ENCODE data around the gene CCL18. TPM values are rescaled to one million over a fixed set of nuclear protein-coding genes. Genes with fewer than 3 reads are reported as not detected.
"Not testable (repeated sequence)": the region's sequence is repeated elsewhere in the genome, so short reads cannot be mapped to it uniquely, and the experiment has no call there.

Gene CCL18
- polyA plus RNA-seq, 4 donors: 0.24 to 17.9 (median 1.0) TPM

DNA sequence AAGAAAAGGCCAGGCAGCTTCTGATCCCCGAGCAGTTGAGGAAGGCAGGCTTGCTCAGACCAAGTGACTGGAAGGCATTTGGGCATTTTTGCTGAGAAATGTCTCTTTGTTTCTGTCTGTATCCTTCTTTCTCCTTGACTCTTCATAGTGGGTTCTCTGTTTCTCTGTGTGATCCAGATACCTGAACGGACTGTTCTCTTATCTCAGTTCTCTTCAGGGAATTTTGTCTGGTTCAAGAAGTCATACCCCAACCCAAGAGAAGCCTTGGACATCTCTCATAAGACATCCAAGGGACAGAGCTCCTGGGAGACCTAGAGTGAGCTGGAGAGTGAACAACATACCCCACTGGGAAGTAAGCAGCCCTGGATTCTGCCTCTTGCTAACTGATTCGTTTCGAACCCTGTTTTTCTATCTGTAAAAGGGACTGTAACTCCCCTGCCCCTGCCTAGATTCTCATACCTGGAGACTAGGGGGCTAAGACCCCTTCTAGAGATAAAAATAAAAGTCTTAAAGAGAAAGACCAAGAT lies 25.3 kb downstream of the CCL18 start:
- FAIRE-seq: no peak

DNA sequence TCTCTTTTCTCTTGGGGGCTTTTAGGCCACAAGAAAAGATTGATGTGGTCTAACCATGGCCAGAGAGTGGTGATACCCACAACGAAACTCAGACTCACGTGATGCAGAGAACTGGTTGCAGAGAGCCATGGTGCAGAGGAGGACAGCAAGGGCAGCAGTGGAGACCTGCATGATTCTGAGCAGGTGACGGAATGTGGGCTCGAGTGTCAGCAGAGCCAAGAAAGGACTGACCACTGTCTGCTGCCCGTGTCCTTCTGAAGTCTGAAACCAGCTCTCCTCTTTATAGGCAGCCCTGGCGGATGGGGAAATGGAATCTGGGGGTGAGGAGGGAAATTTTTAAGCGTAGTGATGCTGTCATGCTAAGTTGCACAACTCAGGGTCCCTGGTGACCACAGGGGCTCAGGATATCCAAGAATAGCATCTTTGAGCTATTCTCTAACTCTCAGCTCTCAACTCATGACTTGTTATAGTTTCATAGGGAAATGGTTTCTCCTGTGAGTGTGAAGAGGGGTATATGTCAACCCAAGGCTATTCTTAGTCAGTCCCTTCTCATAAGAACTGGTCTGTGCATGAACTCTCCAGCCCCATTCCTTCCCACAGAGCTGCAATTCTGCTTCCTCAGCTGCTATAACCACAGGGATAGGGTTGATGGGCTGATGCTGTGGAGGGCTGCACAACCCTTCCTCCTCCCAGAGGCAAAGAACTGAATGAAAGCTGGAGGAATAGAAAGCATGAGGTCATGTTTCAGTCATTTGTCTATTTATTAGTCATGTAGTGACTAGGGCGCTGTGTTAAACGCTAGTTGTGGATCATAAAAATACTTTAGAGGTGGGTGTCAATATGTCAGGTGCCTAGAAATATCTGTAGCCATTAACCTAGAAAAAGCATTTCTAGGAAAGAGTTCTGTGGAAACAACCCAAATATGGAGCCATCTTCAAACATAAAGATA lies 26.1 kb downstream of the CCL18 start, which contains the start of gene CCL3:
Gene CCL3 (minus strand): TSS at position 256 of the 949 bp plus-strand sequence. CDS start 85 bp downstream, at position 171.
- Histone ChIP-seq H3K36me3 (ENCODE audit: control insufficient read depth in 3 of 3, insufficient read depth in 2 of 3, low read depth in 1 of 3, low read length in 3 of 3) (no peaks in the 10 kb centered on the region), H3K4me3 (ENCODE audit: low read depth in 1 of 3, low read length in 3 of 3) (no peak within 1 kb of the TSS), H3K9me3 (ENCODE audit: control insufficient read depth in 2 of 2, insufficient read depth in 1 of 2, low read depth in 1 of 2, low read length in 1 of 2) (no peaks in the 10 kb centered on the region), H3K27me3 (ENCODE audit: control insufficient read depth in 3 of 3, insufficient read depth in 3 of 3, low read length in 3 of 3) (no peaks in the 10 kb centered on the region), H3K27ac (ENCODE audit: low read depth in 1 of 3, low read length in 2 of 3) (peak within 1 kb of the TSS in 1 of 3 donors; percentile 33), H3K4me1 (ENCODE audit: control insufficient read depth in 3 of 3, insufficient read depth in 2 of 3, low read depth in 1 of 3, low read length in 2 of 3) (no peaks in the 10 kb centered on the region)
- DNase-seq (no peak), FAIRE-seq (no peak)
- 60 to 72% (median 61%) methylated on average over 9 of the region's 9 CpGs for WGBS, 3 donors

More for the DNA sequence above, 25.3 kb downstream of the CCL18 start:
- no peaks in the 10 kb centered on the region for H3K36me3 ChIP-seq (ENCODE audit: control insufficient read depth in 3 of 3, insufficient read depth in 2 of 3, low read depth in 1 of 3, low read length in 3 of 3)
- no peaks in the 10 kb centered on the region for H3K4me1 ChIP-seq (ENCODE audit: control insufficient read depth in 3 of 3, insufficient read depth in 2 of 3, low read depth in 1 of 3, low read length in 2 of 3)
- peak overlapping the region in 1 of 3 donors; percentile 8 for H3K27ac ChIP-seq (ENCODE audit: low read depth in 1 of 3, low read length in 2 of 3)
- H3K4me3 ChIP-seq (ENCODE audit: low read depth in 1 of 3, low read length in 3 of 3): no peak overlapping the region
- no peaks in the 10 kb centered on the region for H3K27me3 ChIP-seq (ENCODE audit: control insufficient read depth in 3 of 3, insufficient read depth in 3 of 3, low read length in 3 of 3)
- no peak for DNase-seq
- H3K9me3 ChIP-seq (ENCODE audit: control insufficient read depth in 2 of 2, insufficient read depth in 1 of 2, low read depth in 1 of 2, low read length in 1 of 2): no peaks in the 10 kb centered on the region
- WGBS, 3 donors: 70 to 94% (median 80%) methylated on average over 4 of the region's 4 CpGs

DNA sequence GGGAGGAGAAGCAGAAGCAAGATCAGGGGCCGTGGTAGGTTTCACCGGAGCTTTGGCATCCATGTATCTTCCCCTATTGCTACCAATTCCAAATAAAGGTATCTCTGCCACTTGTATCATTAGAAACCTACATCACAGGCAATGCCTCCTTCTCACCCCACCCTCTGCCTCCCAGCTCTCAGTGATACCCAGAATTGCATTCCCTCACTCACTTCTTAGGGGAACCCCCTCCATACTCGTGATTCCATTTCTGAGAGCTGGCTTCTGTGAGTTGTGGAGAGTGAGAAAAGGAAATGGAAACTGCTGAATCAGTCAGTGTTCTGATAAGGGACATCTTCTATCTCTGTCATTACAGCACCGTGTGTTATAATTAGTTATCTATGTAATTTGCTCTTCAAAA lies 28.2 kb downstream of the CCL18 start:
- Histone ChIP-seq H3K4me3 (ENCODE audit: low read depth in 1 of 3, low read length in 3 of 3) (no peak overlapping the region), H3K27me3 (ENCODE audit: control insufficient read depth in 3 of 3, insufficient read depth in 3 of 3, low read length in 3 of 3) (no peaks in the 10 kb centered on the region), H3K36me3 (ENCODE audit: control insufficient read depth in 3 of 3, insufficient read depth in 2 of 3, low read depth in 1 of 3, low read length in 3 of 3) (no peaks in the 10 kb centered on the region), H3K4me1 (ENCODE audit: control insufficient read depth in 3 of 3, insufficient read depth in 2 of 3, low read depth in 1 of 3, low read length in 2 of 3) (no peaks in the 10 kb centered on the region), H3K9me3 (ENCODE audit: control insufficient read depth in 2 of 2, insufficient read depth in 1 of 2, low read depth in 1 of 2, low read length in 1 of 2) (no peaks in the 10 kb centered on the region), H3K27ac (ENCODE audit: low read depth in 1 of 3, low read length in 2 of 3) (no peak overlapping the region)
- no peak for DNase-seq
- no peak for FAIRE-seq
- WGBS, 3 donors: 59 to 61% (median 61%) methylated on average over 4 of the region's 4 CpGs

DNA sequence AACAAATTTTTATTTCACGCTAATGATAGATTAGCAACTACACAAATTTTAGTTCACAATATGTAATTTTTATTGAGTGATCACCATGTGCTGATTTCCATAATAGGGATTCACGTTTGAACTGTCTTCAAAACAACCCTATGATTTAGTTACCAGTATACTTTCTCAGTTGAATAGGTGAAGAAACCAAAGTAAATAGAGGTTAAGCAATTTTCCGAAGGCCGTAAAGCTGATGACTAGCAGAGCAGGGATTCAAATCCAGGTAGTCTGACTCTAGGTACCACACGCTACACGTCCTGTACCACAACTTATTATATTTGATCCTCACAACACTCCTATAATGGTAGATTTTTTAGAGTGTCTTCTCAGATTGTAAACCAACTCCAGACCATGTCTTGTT lies 28.6 kb downstream of the CCL18 start:
- not testable (repeated sequence) for FAIRE-seq; H3K4me3 ChIP-seq (ENCODE audit: low read depth in 1 of 3, low read length in 3 of 3)
- WGBS, 3 donors: 75 to 77% (median 76%) methylated on average over 6 of the region's 6 CpGs

DNA sequence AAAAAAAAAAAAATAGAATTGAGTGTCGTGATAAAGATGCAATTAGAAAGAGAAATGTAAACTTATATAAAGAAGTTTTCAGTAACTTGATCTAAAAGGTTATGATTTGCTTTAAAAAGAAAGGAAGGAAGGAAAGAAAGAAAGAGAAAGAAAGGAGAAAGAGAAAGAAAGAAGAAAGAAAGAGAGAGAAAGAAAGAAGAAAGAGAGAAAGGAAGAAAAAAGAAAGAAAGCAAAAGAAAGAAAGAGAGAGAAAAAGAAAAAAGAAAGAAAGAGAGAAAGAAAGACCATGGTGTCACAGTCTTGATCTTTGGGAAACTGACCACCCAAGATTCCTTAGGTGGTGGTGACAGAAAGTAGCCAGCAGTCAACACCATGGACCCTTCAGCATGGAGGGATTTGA lies 30.2 kb downstream of the CCL18 start:
- 73 to 81% (median 78%) methylated on average over 1 of the region's 1 CpG for WGBS, 3 donors
- Histone ChIP-seq H3K36me3 (ENCODE audit: control insufficient read depth in 3 of 3, insufficient read depth in 2 of 3, low read depth in 1 of 3, low read length in 3 of 3) (no peaks in the 10 kb centered on the region), H3K4me1 (ENCODE audit: control insufficient read depth in 3 of 3, insufficient read depth in 2 of 3, low read depth in 1 of 3, low read length in 2 of 3) (no peaks in the 10 kb centered on the region), H3K27me3 (ENCODE audit: control insufficient read depth in 3 of 3, insufficient read depth in 3 of 3, low read length in 3 of 3) (no peaks in the 10 kb centered on the region), H3K4me3 (ENCODE audit: low read depth in 1 of 3, low read length in 3 of 3) (no peak overlapping the region), H3K9me3 (ENCODE audit: control insufficient read depth in 2 of 2, insufficient read depth in 1 of 2, low read depth in 1 of 2, low read length in 1 of 2) (no peaks in the 10 kb centered on the region), H3K27ac (ENCODE audit: low read depth in 1 of 3, low read length in 2 of 3) (no peak overlapping the region)
- no peak for FAIRE-seq
- no peak for DNase-seq

More for the DNA sequence above, 28.6 kb downstream of the CCL18 start:
- H3K27me3 ChIP-seq (ENCODE audit: control insufficient read depth in 3 of 3, insufficient read depth in 3 of 3, low read length in 3 of 3); H3K9me3 ChIP-seq (ENCODE audit: control insufficient read depth in 2 of 2, insufficient read depth in 1 of 2, low read depth in 1 of 2, low read length in 1 of 2); H3K4me1 ChIP-seq (ENCODE audit: control insufficient read depth in 3 of 3, insufficient read depth in 2 of 3, low read depth in 1 of 3, low read length in 2 of 3); H3K36me3 ChIP-seq (ENCODE audit: control insufficient read depth in 3 of 3, insufficient read depth in 2 of 3, low read depth in 1 of 3, low read length in 3 of 3); H3K27ac ChIP-seq (ENCODE audit: low read depth in 1 of 3, low read length in 2 of 3); DNase-seq: not testable (repeated sequence)

DNA sequence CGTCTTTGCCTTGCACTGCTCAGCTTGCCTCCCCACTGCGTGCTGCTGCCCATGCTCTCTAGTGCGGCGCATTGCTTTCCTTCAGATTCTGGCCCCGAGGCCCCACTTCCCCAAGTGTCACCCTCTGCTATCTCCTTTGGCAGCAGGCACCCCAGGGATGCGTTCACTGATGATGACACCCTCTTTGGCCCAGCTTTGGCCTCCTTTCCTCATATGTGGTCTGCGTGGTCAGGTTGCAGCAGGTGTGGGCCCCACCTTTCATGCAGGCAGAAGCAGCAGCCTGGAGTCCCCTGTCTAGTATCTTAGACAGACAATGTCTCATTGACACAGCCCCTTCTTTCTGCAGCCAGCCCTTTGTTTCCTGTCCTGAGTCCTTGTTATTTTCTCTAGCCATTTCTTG lies 30.7 kb downstream of the CCL18 start:
- FAIRE-seq: no peak
- WGBS, 3 donors: 87 to 96% (median 90%) methylated on average over 7 of the region's 7 CpGs

DNA sequence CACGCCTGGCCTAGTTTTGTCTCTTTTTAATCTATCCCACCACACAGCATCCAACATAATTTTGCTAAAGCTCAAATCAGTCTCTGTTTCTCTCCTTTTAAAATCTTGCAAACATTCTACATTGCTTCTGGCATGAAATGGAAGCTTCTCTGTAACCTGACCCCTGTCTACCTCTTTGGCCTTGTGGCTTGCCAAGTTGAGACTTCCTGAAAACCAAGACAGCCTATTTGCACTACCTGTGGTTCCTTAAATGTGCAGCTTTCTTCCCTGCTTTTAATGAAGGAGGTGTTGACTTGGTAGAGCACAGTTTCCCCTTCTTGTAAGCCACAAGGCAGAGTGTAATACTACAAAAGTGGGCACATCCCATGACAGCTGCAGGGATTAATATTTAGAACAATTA lies 31.9 kb downstream of the CCL18 start:
- Histone ChIP-seq H3K27me3 (ENCODE audit: control insufficient read depth in 3 of 3, insufficient read depth in 3 of 3, low read length in 3 of 3) (no peaks in the 10 kb centered on the region), H3K4me3 (ENCODE audit: low read depth in 1 of 3, low read length in 3 of 3) (no peak overlapping the region), H3K27ac (ENCODE audit: low read depth in 1 of 3, low read length in 2 of 3) (no peak overlapping the region), H3K4me1 (ENCODE audit: control insufficient read depth in 3 of 3, insufficient read depth in 2 of 3, low read depth in 1 of 3, low read length in 2 of 3) (no peaks in the 10 kb centered on the region), H3K36me3 (ENCODE audit: control insufficient read depth in 3 of 3, insufficient read depth in 2 of 3, low read depth in 1 of 3, low read length in 3 of 3) (no peaks in the 10 kb centered on the region), H3K9me3 (ENCODE audit: control insufficient read depth in 2 of 2, insufficient read depth in 1 of 2, low read depth in 1 of 2, low read length in 1 of 2) (no peaks in the 10 kb centered on the region)
- FAIRE-seq (no peak), DNase-seq (no peak)
- 89 to 100% (median 100%) methylated on average over 1 of the region's 1 CpG for WGBS, 3 donors

More for the DNA sequence above, 30.7 kb downstream of the CCL18 start:
- DNase-seq: no peak
- H3K27me3 ChIP-seq (ENCODE audit: control insufficient read depth in 3 of 3, insufficient read depth in 3 of 3, low read length in 3 of 3): no peaks in the 10 kb centered on the region
- H3K36me3 ChIP-seq (ENCODE audit: control insufficient read depth in 3 of 3, insufficient read depth in 2 of 3, low read depth in 1 of 3, low read length in 3 of 3): no peaks in the 10 kb centered on the region
- H3K9me3 ChIP-seq (ENCODE audit: control insufficient read depth in 2 of 2, insufficient read depth in 1 of 2, low read depth in 1 of 2, low read length in 1 of 2): no peaks in the 10 kb centered on the region
- H3K4me1 ChIP-seq (ENCODE audit: control insufficient read depth in 3 of 3, insufficient read depth in 2 of 3, low read depth in 1 of 3, low read length in 2 of 3): no peaks in the 10 kb centered on the region
- H3K4me3 ChIP-seq (ENCODE audit: low read depth in 1 of 3, low read length in 3 of 3): no peak overlapping the region
- no peak overlapping the region for H3K27ac ChIP-seq (ENCODE audit: low read depth in 1 of 3, low read length in 2 of 3)

DNA sequence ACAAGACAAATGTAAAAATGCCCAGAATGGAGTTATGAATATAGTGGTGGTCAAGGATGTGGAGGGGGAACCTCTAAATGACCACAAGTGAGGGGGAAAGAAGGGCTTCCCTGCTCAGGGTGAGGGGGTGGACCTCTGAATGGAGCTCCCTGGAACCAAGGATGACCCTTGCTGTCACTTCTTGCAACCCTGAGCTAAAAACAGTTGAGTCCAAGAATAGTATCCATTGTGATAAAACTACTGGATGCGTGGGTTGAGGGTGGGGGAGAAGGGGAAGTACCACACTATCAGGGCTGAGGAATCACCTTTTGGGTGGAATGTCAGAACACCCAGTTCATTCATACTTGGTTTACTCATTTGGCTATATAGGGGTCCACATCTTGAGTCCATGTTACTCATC lies 34.9 kb downstream of the CCL18 start:
- not testable (repeated sequence) for FAIRE-seq; H3K27me3 ChIP-seq (ENCODE audit: control insufficient read depth in 3 of 3, insufficient read depth in 3 of 3, low read length in 3 of 3); H3K4me1 ChIP-seq (ENCODE audit: control insufficient read depth in 3 of 3, insufficient read depth in 2 of 3, low read depth in 1 of 3, low read length in 2 of 3); H3K4me3 ChIP-seq (ENCODE audit: low read depth in 1 of 3, low read length in 3 of 3); H3K9me3 ChIP-seq (ENCODE audit: control insufficient read depth in 2 of 2, insufficient read depth in 1 of 2, low read depth in 1 of 2, low read length in 1 of 2); H3K27ac ChIP-seq (ENCODE audit: low read depth in 1 of 3, low read length in 2 of 3); H3K36me3 ChIP-seq (ENCODE audit: control insufficient read depth in 3 of 3, insufficient read depth in 2 of 3, low read depth in 1 of 3, low read length in 3 of 3); DNase-seq
- WGBS, 3 donors: 91 to 100% (median 94%) methylated on average over 1 of the region's 1 CpG

Data from small intestine (tissue), 7 donors.